NCI-H187 (cell line): ENCODE measurements around the gene RTN1.

Experiments
- DNase-seq, 2 experiments: peaks; one replicate each; lab custom pipeline; 2025; lab: John Stamatoyannopoulos, UW

Gene RTN1

GRCh38 chr14:59630288-59630963, 240.2 kb downstream of the RTN1 start:
- peak; percentile 54 to 69 for DNase-seq

GRCh38 chr14:59629444-59630287, 240.9 kb downstream of the RTN1 start:
- peak; percentile 77 to 83 for DNase-seq

GRCh38 chr14:59627011-59627520, 243.5 kb downstream of the RTN1 start:
- DNase-seq, result no peak

- no peak for DNase-seq
Observed at GRCh38 chr14:59622631-59623030, 247.9 kb downstream of the RTN1 start.

GRCh38 chr14:59619061-59619460, 251.5 kb downstream of the RTN1 start:
- DNase-seq, result no peak

GRCh38 chr14:59601056-59601455, 269.5 kb downstream of the RTN1 start:
- no peak for DNase-seq

- DNase-seq, result no peak
Observed at GRCh38 chr14:59600211-59600945, 270.2 kb downstream of the RTN1 start.

GRCh38 chr14:59595071-59595470, 275.5 kb downstream of the RTN1 start:
- no peak for DNase-seq

- no peak for DNase-seq
Observed at GRCh38 chr14:59591641-59592370, 278.8 kb downstream of the RTN1 start.

GRCh38 chr14:59588101-59588500, 282.5 kb downstream of the RTN1 start:
- DNase-seq, result no peak

- DNase-seq, result no peak
Observed at GRCh38 chr14:59585891-59586554, 284.6 kb downstream of the RTN1 start.

GRCh38 chr14:59583755-59584154, 286.8 kb downstream of the RTN1 start:
- peak in 1 of 2 experiments; percentile 34 for DNase-seq

- DNase-seq, result no peak
Observed at GRCh38 chr14:59582845-59583509, 287.6 kb downstream of the RTN1 start.

- no peak for DNase-seq
Observed at GRCh38 chr14:59582161-59582560, 288.4 kb downstream of the RTN1 start.

- DNase-seq, result no peak
Observed at GRCh38 chr14:59580911-59581310, 289.7 kb downstream of the RTN1 start.

- peak; percentile 82 to 91 for DNase-seq
Observed at GRCh38 chr14:59576332-59577294, 294.0 kb downstream of the RTN1 start, which contains the start of gene CCDC175. CCDC175 (minus strand) TSS chr14:59576812; CDS start chr14:59576775, 37 bp downstream.

GRCh38 chr14:59570122-59570521, 300.5 kb downstream of the RTN1 start:
- DNase-seq, result no peak

- no peak for DNase-seq
Observed at GRCh38 chr14:59566725-59567124, 303.9 kb downstream of the RTN1 start.

- DNase-seq, result no peak
Observed at GRCh38 chr14:59566296-59566695, 304.3 kb downstream of the RTN1 start.
